ENCODE data around the gene EFCAB14.
A peak's percentile ranks its signal among the peaks of the same experiment; 100 is the strongest.
"Not testable (repeated sequence)": the region's sequence is repeated elsewhere in the genome, so short reads cannot be mapped to it uniquely, and the experiment has no call there.

EFCAB14 gene

GRCh38 chr1:46718727-46719622 lies at the start of gene EFCAB14:
Gene EFCAB14 (minus strand): TSS chr1:46719114. CDS start chr1:46718087, 1,027 bp downstream.
- DNase-seq, result peak; percentile 76

- DNase-seq, result no peak
Measured at GRCh38 chr1:46768445-46768844, 49.5 kb upstream of the EFCAB14 start.

GRCh38 chr1:46767649-46768282 lies 48.9 kb upstream of the EFCAB14 start:
- DNase-seq, result no peak

GRCh38 chr1:46764402-46764801 lies 45.5 kb upstream of the EFCAB14 start:
- no peak for DNase-seq

GRCh38 chr1:46761740-46762139 lies 42.8 kb upstream of the EFCAB14 start:
- no peak for DNase-seq

- no peak for DNase-seq
Measured at GRCh38 chr1:46760558-46761166, 41.7 kb upstream of the EFCAB14 start.

- no peak for DNase-seq
Measured at GRCh38 chr1:46757956-46758528, 39.1 kb upstream of the EFCAB14 start.

- DNase-seq, result no peak
Measured at GRCh38 chr1:46757247-46757955, 38.5 kb upstream of the EFCAB14 start.

- DNase-seq, result no peak
Measured at GRCh38 chr1:46755121-46755520, 36.2 kb upstream of the EFCAB14 start.

GRCh38 chr1:46754707-46755106 lies 35.8 kb upstream of the EFCAB14 start:
- not testable (repeated sequence) for DNase-seq

- DNase-seq, result no peak
Measured at GRCh38 chr1:46753985-46754384, 35.1 kb upstream of the EFCAB14 start.

- DNase-seq, result no peak
Measured at GRCh38 chr1:46749921-46750404, 31.0 kb upstream of the EFCAB14 start.

GRCh38 chr1:46749404-46749803 lies 30.5 kb upstream of the EFCAB14 start:
- DNase-seq, result no peak

- DNase-seq, result peak; percentile 40
Measured at GRCh38 chr1:46747683-46748288, 28.9 kb upstream of the EFCAB14 start.

- DNase-seq, result no peak
Measured at GRCh38 chr1:46742069-46742468, 23.2 kb upstream of the EFCAB14 start.

- DNase-seq, result peak; percentile 4
Measured at GRCh38 chr1:46735708-46736324, 16.9 kb upstream of the EFCAB14 start.

GRCh38 chr1:46728327-46728873 lies 9.5 kb upstream of the EFCAB14 start:
- not testable (repeated sequence) for DNase-seq

GRCh38 chr1:46725736-46726108 lies 6.8 kb upstream of the EFCAB14 start:
- no peak for DNase-seq

- peak; percentile 89 for DNase-seq
Measured at GRCh38 chr1:46724991-46725735, 6.2 kb upstream of the EFCAB14 start.

- DNase-seq, result no peak
Measured at GRCh38 chr1:46723901-46724300, 5.0 kb upstream of the EFCAB14 start.
